Mesothelial cell of epicardium (in vitro differentiated cells): ENCODE measurements around the gene PHRF1. TPM values are rescaled to one million over a fixed set of nuclear protein-coding genes. Genes with fewer than 3 reads are reported as not detected.

ENCODE experiments used
- DNase-seq, 2 experiments: peaks; one replicate each; pipeline ENCODE4 v3.0.0; 2021; ENCODE audit warnings: low spot score in 2 of 2; ENCODE audit not compliant: unreplicated experiment in 2 of 2
- H3K27ac Mint-ChIP-seq: 2 replicates; pipeline ENCODE4 v1.8.0; 2021; ENCODE audit warnings: mixed read lengths
- H3K27me3 Mint-ChIP-seq: 2 replicates; pipeline ENCODE4 v1.8.0; 2021; ENCODE audit warnings: low read depth, mixed read lengths
- H3K36me3 Mint-ChIP-seq: 2 replicates; pipeline ENCODE4 v1.8.0; 2021; ENCODE audit warnings: mixed read lengths
- H3K4me1 Mint-ChIP-seq: 2 replicates; pipeline ENCODE4 v1.8.0; 2021; ENCODE audit warnings: mixed read lengths
- H3K4me3 Mint-ChIP-seq: 2 replicates; pipeline ENCODE4 v1.8.0; 2021; ENCODE audit warnings: mild to moderate bottlenecking, moderate library complexity, mixed read lengths
- H3K9me3 Mint-ChIP-seq: 2 replicates; pipeline ENCODE4 v1.8.0; 2021; ENCODE audit warnings: mixed read lengths
- CTCF ChIP-seq: fragments of 200-600 bp; sonication (generic); IDR thresholded peaks from one replicate; pipeline ENCODE4 v1.5.0; 2021; ENCODE audit warnings: antibody characterized with exemption; ENCODE audit not compliant: unreplicated experiment
- total RNA-seq: library from RNA; stranded (reverse); gene quantifications from 3 replicates; pipeline ENCODE4 v1.2.1, GENCODE V29; 2021

PHRF1 gene
- total RNA-seq, 1 donor from 2014 or later = 51.1 TPM

DNA sequence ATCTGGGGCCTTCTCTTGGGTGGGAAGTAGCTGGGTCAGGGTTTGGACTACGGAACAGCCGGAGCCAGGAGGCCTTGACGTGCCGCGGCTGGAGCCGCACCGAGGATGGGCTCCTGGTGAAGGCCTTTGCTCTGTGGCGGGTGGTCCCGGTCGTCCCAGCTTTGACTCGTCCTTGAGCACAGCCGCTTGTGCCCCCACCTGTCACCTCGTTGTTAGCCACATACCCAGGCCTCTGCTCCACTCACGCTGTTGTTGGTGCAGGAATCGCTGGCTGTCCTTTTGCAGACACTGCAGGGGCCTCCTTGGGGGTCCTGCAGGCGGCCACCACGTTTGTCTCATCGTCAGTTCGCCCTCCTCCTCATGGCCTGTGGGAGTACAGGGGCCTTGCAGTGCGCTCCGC, 17.1 kb downstream of the PHRF1 start:
- H3K4me3 Mint-ChIP-seq = no peak overlapping the region
- H3K36me3 Mint-ChIP-seq = peaks cover 41% of the 10 kb centered on the region
- DNase-seq = no peak
- H3K9me3 Mint-ChIP-seq = no peaks in the 10 kb centered on the region
- TF ChIP-seq CTCF = no peak
- H3K4me1 Mint-ChIP-seq = no peaks in the 10 kb centered on the region
- H3K27ac Mint-ChIP-seq = no peak overlapping the region
- H3K27me3 Mint-ChIP-seq = no peaks in the 10 kb centered on the region

DNA sequence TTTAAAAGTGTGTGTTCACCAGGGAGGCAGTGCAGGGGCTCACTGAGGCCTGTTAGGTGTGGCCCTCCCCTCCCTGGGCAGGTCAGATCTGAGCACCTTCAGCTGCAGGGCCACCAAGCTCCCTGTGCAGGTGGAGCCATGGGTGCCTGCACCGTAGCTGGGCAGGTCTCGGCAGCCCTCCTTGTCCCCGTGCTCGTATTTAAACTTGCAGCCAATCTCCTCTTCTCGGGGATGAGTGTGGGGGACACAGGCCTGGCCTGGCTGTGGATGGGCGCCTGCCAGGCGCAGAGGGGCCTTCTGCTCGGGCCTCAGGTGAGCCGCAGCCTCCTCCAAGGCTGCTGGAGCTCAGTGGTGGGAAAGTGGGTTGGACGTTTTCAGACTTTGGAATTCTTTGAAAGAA, 19.1 kb downstream of the PHRF1 start:
- Mint-ChIP-seq H3K4me1 (no peaks in the 10 kb centered on the region), H3K36me3 (peaks cover 39% of the 10 kb centered on the region), H3K9me3 (no peaks in the 10 kb centered on the region), H3K4me3 (no peak overlapping the region), H3K27me3 (no peaks in the 10 kb centered on the region), H3K27ac (no peak overlapping the region)
- DNase-seq = no peak
- no peak for TF ChIP-seq CTCF

GRCh38 chr11:596374-596773, 20.1 kb downstream of the PHRF1 start:
- TF ChIP-seq CTCF = no peak
- DNase-seq = no peak
- Mint-ChIP-seq H3K9me3 (no peaks in the 10 kb centered on the region), H3K4me3 (no peak overlapping the region), H3K4me1 (no peaks in the 10 kb centered on the region), H3K27me3 (no peaks in the 10 kb centered on the region), H3K36me3 (peaks cover 36% of the 10 kb centered on the region), H3K27ac (no peak overlapping the region)

DNA sequence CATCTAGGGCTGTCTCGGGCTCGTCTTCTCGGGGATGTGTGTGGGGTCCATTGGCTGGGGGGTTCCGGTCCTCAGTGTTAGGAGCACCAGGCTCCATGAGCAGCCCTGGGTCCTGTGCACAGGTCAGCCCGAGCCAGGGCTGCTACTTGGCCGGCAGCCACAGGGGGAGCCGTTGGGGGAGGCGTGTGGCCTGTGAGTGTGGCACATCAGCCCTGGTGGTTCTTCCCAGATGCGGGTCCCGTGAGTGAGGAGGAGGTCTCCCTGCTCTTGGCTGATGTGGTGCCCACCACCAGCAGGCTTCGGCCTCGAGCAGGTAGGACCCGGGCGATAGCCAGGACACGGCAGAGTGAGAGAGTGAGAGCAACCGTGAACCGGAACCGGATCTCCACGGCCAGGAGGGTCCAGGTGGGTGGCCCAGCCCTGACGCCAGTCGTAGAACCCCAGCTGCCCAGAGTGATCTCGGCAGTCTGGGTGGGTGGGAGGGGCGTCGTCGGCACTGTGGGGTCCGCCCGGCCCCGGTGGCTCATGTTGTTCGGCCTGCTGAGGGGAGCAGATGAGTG, 21.0 kb downstream of the PHRF1 start:
- TF ChIP-seq CTCF = no peak
- H3K9me3 Mint-ChIP-seq = no peaks in the 10 kb centered on the region
- peaks cover 38% of the 10 kb centered on the region for H3K36me3 Mint-ChIP-seq
- DNase-seq = no peak
- H3K27me3 Mint-ChIP-seq = no peaks in the 10 kb centered on the region
- no peak overlapping the region for H3K4me3 Mint-ChIP-seq
- H3K27ac Mint-ChIP-seq = no peak overlapping the region
- H3K4me1 Mint-ChIP-seq = no peaks in the 10 kb centered on the region

DNA sequence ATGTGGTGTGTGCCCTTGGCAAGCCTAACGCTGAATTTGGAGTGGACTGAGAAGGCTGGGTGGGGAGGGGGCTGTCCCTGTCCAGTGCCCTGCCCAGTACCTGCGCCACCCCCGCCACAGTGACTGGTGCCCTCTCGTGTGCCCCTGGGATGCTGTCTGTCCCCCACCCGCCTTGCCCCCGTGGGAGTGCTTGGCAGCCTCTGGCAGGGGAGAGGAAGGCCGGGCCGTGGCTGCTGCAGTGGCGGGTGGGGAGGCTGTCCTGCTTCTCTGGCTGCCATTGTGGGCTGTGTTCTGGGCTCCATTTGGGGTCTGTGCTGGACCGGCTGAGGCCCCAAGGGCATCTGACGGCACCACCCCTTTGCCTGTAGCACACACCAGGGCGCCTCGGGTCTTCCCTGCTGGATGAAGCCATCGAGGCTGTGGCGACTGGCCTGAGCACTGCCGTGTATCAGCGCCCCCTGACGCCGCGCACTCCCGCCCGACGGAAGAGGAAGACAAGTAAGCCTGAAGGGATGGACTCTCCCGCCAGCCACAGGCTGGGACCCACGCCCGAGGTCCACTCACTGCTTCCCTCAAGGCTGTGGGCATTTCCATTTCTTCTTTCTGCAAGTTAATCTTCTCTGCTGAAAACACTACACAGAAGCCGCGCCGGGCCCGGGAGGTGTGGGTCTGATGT, 21.9 kb downstream of the PHRF1 start:
- DNase-seq = no peak
- H3K36me3 Mint-ChIP-seq = peaks cover 32% of the 10 kb centered on the region
- H3K4me1 Mint-ChIP-seq = no peaks in the 10 kb centered on the region
- no peaks in the 10 kb centered on the region for H3K9me3 Mint-ChIP-seq
- H3K4me3 Mint-ChIP-seq = no peak overlapping the region
- TF ChIP-seq CTCF = no peak
- no peaks in the 10 kb centered on the region for H3K27me3 Mint-ChIP-seq
- H3K27ac Mint-ChIP-seq = no peak overlapping the region
